ENCODE data around the gene CELF2.

DNA sequence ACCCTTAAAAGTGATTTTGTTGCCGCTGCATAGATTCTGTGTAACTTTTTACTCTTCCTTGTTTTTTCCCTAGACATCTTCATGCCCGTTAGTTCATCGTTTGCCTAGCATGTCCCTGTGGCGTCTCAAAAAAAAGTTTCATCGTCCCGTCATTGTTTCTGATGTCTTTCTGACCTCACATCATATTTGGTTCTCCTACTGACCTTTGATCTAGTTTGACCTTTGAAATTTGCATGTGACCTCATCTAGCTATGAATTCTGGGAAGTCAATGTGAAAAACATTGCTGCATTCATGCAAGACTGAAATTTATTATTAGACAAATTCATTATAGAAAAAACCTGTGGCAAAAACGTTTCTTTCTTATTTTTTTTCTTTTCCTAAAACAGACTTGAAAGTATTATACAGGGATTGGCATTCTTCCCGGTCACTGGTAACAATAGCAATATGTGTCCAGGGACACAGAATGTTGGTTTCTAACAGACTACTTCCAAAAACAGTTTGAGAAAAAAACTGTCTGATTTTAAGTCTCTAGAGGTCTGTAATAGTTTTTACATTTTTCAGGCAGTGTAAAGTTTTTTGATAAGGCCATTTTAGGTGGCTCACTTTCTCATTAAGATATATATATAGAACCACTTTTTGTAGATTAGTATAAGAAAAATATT, 312.8 kb downstream of the CELF2 start:
- no peak for TF ChIP-seq CTCF (IDR thresholded peaks at IDR 0.05)
- no peak for TF ChIP-seq POLR2A (IDR thresholded peaks at IDR 0.05)
